Subcutaneous preadipocyte (primary cell): ENCODE data around the gene KRT82. TPM values are rescaled to one million over a fixed set of nuclear protein-coding genes. Genes with fewer than 3 reads are reported as not detected.

ENCODE experiments used
- total RNA-seq: library from RNA; depleted of rRNA; stranded (reverse); fragments of >200 nt; gene quantifications from 2 replicates; pipeline ENCODE4 v1.2.3, GENCODE V29; 2012

Gene KRT82
- total RNA-seq, result not detected in 2 replicates

DNA sequence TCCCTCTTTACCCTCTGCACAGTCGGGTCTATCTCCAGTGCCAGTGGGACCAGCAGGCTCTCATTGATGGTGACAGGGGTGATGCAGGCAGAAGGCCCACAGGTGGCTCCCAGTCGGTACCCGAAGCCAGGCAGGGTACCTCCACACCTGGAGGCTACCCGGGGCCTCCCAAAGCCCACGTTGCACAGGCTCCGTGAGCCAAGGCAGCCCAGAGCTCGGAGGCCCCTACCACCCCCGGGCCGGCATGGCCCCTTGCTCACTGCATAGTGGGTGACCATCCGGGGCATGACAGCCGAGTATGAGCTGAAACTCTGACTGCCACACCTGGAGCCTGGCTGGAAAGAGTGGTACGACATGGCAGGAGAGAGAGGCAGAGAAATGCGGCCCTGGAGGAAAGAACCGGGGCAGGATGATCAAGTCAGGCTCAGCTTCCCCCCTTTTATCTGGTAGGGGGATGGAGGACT lies at the start of gene KRT82:
KRT82 (minus strand) TSS at position 414 of the 464 bp plus-strand sequence; CDS start at position 356, 58 bp downstream.

DNA sequence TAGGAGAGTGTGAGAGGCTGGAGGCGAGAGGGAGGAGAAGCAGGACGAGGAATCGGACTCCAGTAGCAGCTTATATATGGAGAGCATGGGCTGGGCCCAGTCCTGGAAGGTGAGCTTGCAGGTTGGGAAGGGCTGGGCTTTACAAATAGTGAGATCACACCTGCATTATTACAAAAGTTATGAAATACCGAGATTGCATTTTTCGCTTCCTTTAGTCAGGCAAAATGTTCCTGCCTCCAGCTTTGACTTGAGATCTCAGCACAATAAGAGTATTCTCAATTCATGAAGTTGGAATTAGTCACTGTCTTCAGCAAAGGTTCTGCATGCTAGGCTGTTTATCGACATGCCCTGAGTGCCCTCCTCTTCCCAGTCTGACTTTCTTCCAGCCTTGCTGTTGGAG lies 46.0 kb upstream of the KRT82 start, which contains the start of gene KRT6B:
KRT6B (minus strand) TSS at position 46 of the 400 bp plus-strand sequence. CDS start 68 bp downstream, outside the sequence.

DNA sequence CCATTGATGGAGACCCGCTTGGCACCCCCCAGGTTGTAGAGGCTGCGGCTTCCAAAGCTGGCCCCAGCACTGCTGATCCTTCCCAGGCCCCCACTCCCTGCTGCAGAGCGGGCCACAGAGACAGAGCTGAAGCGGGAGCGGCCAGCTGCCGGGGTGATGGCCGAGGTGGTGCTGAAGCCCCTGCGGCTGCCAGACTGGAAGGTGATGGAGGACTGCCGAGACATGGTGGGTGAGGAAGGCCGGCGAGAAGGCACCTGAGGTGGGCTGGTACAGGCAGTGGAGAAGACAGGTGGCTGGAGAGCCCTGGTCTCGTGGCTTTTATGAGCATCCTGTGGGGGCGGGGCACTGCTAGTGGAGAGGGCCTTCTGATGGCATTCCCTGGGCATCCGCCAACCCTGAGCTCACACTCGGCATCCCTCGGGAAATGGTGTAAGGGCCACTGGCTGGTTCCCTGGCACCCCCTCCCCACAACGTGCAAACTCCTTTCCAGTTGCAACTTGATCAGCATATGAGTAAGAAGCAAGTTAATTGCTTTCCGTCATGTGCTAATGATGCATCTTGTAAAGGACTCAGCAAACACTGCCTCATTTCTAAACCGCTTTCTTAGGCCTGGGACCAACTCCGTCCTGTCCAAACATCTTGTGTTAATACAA lies 28.1 kb upstream of the KRT82 start, which contains the start of gene KRT75:
KRT75 (minus strand) TSS at position 291 of the 653 bp plus-strand sequence; CDS start at position 224, 67 bp downstream.

DNA sequence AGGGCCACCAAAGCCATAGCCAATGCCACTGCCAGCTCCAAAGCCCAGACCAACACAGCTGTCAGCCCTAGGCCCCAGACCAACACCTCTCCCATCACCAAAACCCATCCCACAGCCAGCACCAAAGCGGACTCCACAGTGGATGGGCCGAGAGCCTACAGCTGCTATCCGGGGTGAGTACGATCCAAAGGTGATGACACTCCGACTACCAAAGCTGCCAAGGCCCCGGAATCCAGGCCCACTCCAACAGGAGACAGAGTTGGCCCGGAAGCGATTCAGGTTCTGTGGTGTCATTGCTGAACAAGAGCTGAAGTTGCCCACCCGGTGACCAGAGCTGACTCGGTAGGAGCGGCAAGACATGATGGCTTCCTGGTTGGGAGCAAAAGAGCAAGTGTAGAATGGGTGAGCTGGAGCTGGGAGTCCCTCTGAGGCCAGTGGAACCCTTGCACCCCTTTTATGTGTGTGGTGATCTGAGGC lies 20.9 kb downstream of the KRT82 start, which contains the start of gene KRT84:
KRT84 (minus strand) TSS at position 427 of the 477 bp plus-strand sequence; CDS start at position 360, 67 bp downstream.

DNA sequence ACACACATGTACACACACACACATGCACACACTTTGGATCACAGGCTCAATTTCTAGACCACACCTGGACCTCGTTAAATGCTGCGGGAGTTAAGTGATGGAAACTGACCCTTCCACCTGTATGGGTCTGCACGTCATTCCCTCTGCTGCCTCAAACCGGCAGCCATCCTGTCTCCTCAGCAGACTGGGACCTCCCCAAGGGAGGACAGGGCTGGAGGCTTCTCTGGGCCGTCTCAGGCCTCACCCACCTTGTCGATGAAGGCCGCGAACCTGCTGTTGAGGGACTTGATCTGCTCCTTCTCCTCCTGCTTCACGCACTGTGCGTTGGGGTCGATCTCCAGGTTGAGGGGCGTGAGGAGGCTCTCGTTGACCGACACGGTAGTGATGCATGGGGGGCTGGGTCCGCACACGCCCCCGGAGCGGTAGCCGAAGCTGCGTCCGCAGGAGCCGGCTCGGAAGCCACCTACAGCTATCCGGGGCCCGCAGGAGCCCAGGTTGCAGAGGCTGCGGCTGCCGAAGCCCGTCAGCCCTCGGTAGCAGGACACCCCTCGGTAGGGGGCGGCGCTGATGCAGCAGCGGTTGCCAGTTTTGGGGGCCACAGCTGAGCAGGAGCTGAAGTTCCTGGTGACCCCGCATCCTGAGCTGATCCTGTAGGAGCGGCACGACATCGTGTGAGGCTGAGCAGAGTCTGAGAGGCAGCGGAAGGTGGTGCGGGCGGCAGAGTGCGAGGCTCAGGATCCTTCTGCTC lies 39.2 kb downstream of the KRT82 start, which contains the start of gene KRT85:
KRT85 (minus strand) TSS at position 744 of the 748 bp plus-strand sequence; CDS start at position 668, 76 bp downstream.

Other genes with a start within 250 kb of the KRT82 start
- under 0.01 TPM in 1 of 2 replicates, not detected in the other for gene KRT80, start 214.3 kb downstream of the KRT82 start, total RNA-seq
- gene KRT7, start 173.1 kb downstream of the KRT82 start, total RNA-seq, result 0.78 TPM in 1 of 2 replicates, not detected in the other
- not detected in 2 replicates for gene KRT86, start 131.7 kb downstream of the KRT82 start, total RNA-seq
- not detected in 2 replicates for gene KRT81, start 114.8 kb downstream of the KRT82 start, total RNA-seq
- gene KRT83, start 84.9 kb downstream of the KRT82 start, total RNA-seq, result not detected in 2 replicates
- gene KRT85, start 38.9 kb downstream of the KRT82 start, total RNA-seq, result not detected in 2 replicates
- gene KRT84, start 20.7 kb downstream of the KRT82 start, total RNA-seq, result not detected in 2 replicates
- gene KRT75, start 28.0 kb upstream of the KRT82 start, total RNA-seq, result not detected in 2 replicates
- not detected in 2 replicates for gene KRT6B, start 45.8 kb upstream of the KRT82 start, total RNA-seq
- gene KRT6C, start 67.5 kb upstream of the KRT82 start, total RNA-seq, result not detected in 2 replicates
- gene KRT6A, start 86.9 kb upstream of the KRT82 start, total RNA-seq, result 0.78 TPM in 1 of 2 replicates, not detected in the other
- 0.20 TPM in 1 of 2 replicates, not detected in the other for gene KRT5, start 114.1 kb upstream of the KRT82 start, total RNA-seq
- not detected in 2 replicates for gene KRT71, start 146.8 kb upstream of the KRT82 start, total RNA-seq
- not detected in 2 replicates for gene KRT74, start 167.5 kb upstream of the KRT82 start, total RNA-seq
- gene KRT72, start 195.1 kb upstream of the KRT82 start, total RNA-seq, result not detected in 2 replicates
- not detected in 2 replicates for gene KRT73, start 212.2 kb upstream of the KRT82 start, total RNA-seq
- not detected in 2 replicates for gene KRT2, start 245.9 kb upstream of the KRT82 start, total RNA-seq